OCI-LY1 (cell line): ENCODE measurements around the gene ARL8B.
A peak's percentile ranks its signal among the peaks of the same experiment; 100 is the strongest.

Experiments
- H2AFZ ChIP-seq: fragments of 200-600 bp; sonication (generic), shearing (Covaris generic); 2 replicates; pipeline ENCODE4 v1.6.0; 2014; ENCODE audit warnings: antibody characterized with exemption, mild to moderate bottlenecking, low read length
- H3F3A ChIP-seq: fragments of 200-600 bp; sonication (generic), shearing (Covaris generic); 2 replicates; pipeline ENCODE4 v1.6.0; 2014; ENCODE audit warnings: mild to moderate bottlenecking, antibody characterized with exemption, low read length, moderate library complexity; ENCODE audit not compliant: insufficient read depth
- H3K27ac ChIP-seq: fragments of 200-600 bp; sonication (generic); 2 replicates; pipeline ENCODE4 v1.5.1; 2014; ENCODE audit warnings: low read length, mixed run types, mild to moderate bottlenecking, low read depth; ENCODE audit not compliant: poor library complexity, severe bottlenecking
- H3K27me3 ChIP-seq: fragments of 200-600 bp; sonication (generic); 2 replicates; pipeline ENCODE4 v1.6.0; 2014; ENCODE audit warnings: antibody characterized with exemption, mild to moderate bottlenecking, low read length, moderate library complexity; ENCODE audit not compliant: insufficient read depth
- H3K36me3 ChIP-seq: fragments of 200-600 bp; sonication (generic); 2 replicates; pipeline ENCODE4 v1.6.1; 2014; ENCODE audit warnings: mild to moderate bottlenecking, antibody characterized with exemption, low read length, moderate library complexity, mixed read lengths; ENCODE audit not compliant: insufficient read depth
- H3K4me1 ChIP-seq: fragments of 200-600 bp; sonication (generic); 2 replicates; pipeline ENCODE4 v1.5.1; 2014; ENCODE audit warnings: mild to moderate bottlenecking, low read length, moderate library complexity; ENCODE audit not compliant: insufficient read depth, severe bottlenecking
- H3K4me2 ChIP-seq: fragments of 200-600 bp; sonication (generic), shearing (Covaris generic); 2 replicates; pipeline ENCODE4 v1.6.1; 2014; ENCODE audit warnings: low read length
- H3K4me3 ChIP-seq: fragments of 200-600 bp; sonication (generic); 2 replicates; pipeline ENCODE4 v1.5.1; 2014; ENCODE audit warnings: low read length, low read depth, mild to moderate bottlenecking, mixed read lengths; ENCODE audit not compliant: poor library complexity, severe bottlenecking
- H3K79me2 ChIP-seq: fragments of 200-600 bp; shearing (Covaris generic); 2 replicates; pipeline ENCODE4 v1.6.1; 2016; ENCODE audit warnings: mixed run types, low read length, mixed read lengths; ENCODE audit not compliant: insufficient read depth
- H3K9ac ChIP-seq: fragments of 200-600 bp; sonication (generic), shearing (Covaris generic); 2 replicates; pipeline ENCODE4 v1.6.1; 2014; ENCODE audit warnings: mild to moderate bottlenecking, low read length, mixed read lengths
- H3K9me2 ChIP-seq: fragments of 200-600 bp; sonication (generic), shearing (Covaris generic); 2 replicates; pipeline ENCODE4 v1.6.1; 2014; ENCODE audit warnings: low read depth, mild to moderate bottlenecking, low read length, mixed read lengths
- H3K9me3 ChIP-seq: fragments of 200-600 bp; shearing (Covaris generic); 2 replicates; pipeline ENCODE4 v1.6.1; 2014; ENCODE audit warnings: low read length, mixed read lengths
- H4K20me1 ChIP-seq: fragments of 200-600 bp; sonication (generic), shearing (Covaris generic); 2 replicates; pipeline ENCODE4 v1.6.0; 2016; ENCODE audit warnings: mild to moderate bottlenecking, low read length; ENCODE audit not compliant: insufficient read depth
- CTCF ChIP-seq: fragments of 200-600 bp; sonication (generic), shearing (Covaris generic); IDR thresholded peaks from 2 replicates; pipeline ENCODE4 v1.5.1; 2017; ENCODE audit warnings: mild to moderate bottlenecking, antibody characterized with exemption, low read length, moderate library complexity, mixed read lengths
- EZH2 ChIP-seq: fragments of 200-600 bp; sonication (generic), shearing (Covaris generic); IDR thresholded peaks from 2 replicates; pipeline ENCODE4 v1.8.0; 2017; ENCODE audit warnings: borderline replicate concordance, mixed run types, mild to moderate bottlenecking, antibody characterized with exemption, low read length, moderate library complexity, mixed read lengths

Gene ARL8B

GRCh38 chr3:5184499-5184898, 62.4 kb downstream of the ARL8B start:
- peaks cover 19% of the 10 kb centered on the region for H3K79me2 ChIP-seq
- H3K9me2 ChIP-seq = no peaks in the 10 kb centered on the region
- H3K4me3 ChIP-seq = no peak overlapping the region
- H3K4me1 ChIP-seq = peaks cover 74% of the 10 kb centered on the region
- TF ChIP-seq CTCF (peak; percentile 25; the same call in 1 of the 2 replicates), EZH2 (no peak)
- H3K4me2 ChIP-seq = peak overlapping the region; percentile 21
- peak overlapping the region; percentile 2; the same call in 1 of the 2 replicates for H3K9ac ChIP-seq
- no peaks in the 10 kb centered on the region for H3K9me3 ChIP-seq
- H3F3A ChIP-seq = no peaks in the 10 kb centered on the region
- H4K20me1 ChIP-seq = no peaks in the 10 kb centered on the region
- H2AFZ ChIP-seq = no peak overlapping the region
- H3K27ac ChIP-seq = peak overlapping the region; percentile 99
- H3K36me3 ChIP-seq = peaks cover 15% of the 10 kb centered on the region; the same call in 1 of the 2 replicates
- no peaks in the 10 kb centered on the region for H3K27me3 ChIP-seq

GRCh38 chr3:5185093-5185673, 63.1 kb downstream of the ARL8B start:
- H3K27ac ChIP-seq = peak overlapping the region; percentile 99
- TF ChIP-seq CTCF (no peak), EZH2 (no peak)
- no peaks in the 10 kb centered on the region for H3F3A ChIP-seq
- H3K4me2 ChIP-seq = peak overlapping the region; percentile 92
- H3K79me2 ChIP-seq = peaks cover 26% of the 10 kb centered on the region
- no peaks in the 10 kb centered on the region for H3K9me3 ChIP-seq
- peak overlapping the region; percentile 0 for H3K4me3 ChIP-seq
- no peaks in the 10 kb centered on the region for H3K27me3 ChIP-seq
- H3K9me2 ChIP-seq = no peaks in the 10 kb centered on the region
- H2AFZ ChIP-seq = no peak overlapping the region
- peaks cover 70% of the 10 kb centered on the region for H3K4me1 ChIP-seq
- H4K20me1 ChIP-seq = no peaks in the 10 kb centered on the region
- peaks cover 9% of the 10 kb centered on the region; the same call in 1 of the 2 replicates for H3K36me3 ChIP-seq
- H3K9ac ChIP-seq = peak overlapping the region; percentile 71

GRCh38 chr3:5186089-5186857, 64.2 kb downstream of the ARL8B start:
- TF ChIP-seq CTCF = no peak
- no peak for TF ChIP-seq EZH2
- Histone ChIP-seq H3K9me3 (no peaks in the 10 kb centered on the region), H3K79me2 (peaks cover 37% of the 10 kb centered on the region), H3K9ac (peak overlapping the region; percentile 71), H3K9me2 (no peaks in the 10 kb centered on the region), H2AFZ (no peak overlapping the region), H3K4me2 (peak overlapping the region; percentile 92), H3K4me1 (peaks cover 69% of the 10 kb centered on the region), H3K27ac (peak overlapping the region; percentile 99), H3K36me3 (peaks cover 4% of the 10 kb centered on the region; the same call in 1 of the 2 replicates), H3K27me3 (no peaks in the 10 kb centered on the region), H4K20me1 (no peaks in the 10 kb centered on the region), H3F3A (no peaks in the 10 kb centered on the region), H3K4me3 (peak overlapping the region; percentile 99)
